PC-9 (cell line): ENCODE data around the gene SERPINF2. TPM values are rescaled to one million over a fixed set of nuclear protein-coding genes. Genes with fewer than 3 reads are reported as not detected.
"Not testable (repeated sequence)": the region's sequence is repeated elsewhere in the genome, so short reads cannot be mapped to it uniquely, and the experiment has no call there.

Source experiments
- BruUV-seq: library from RNA; stranded (reverse); fragments of 400-500 nt; replicated peaks from 2 replicates; lab custom pipeline; 2021; lab: Mats Ljungman, UMichigan
- CTCF ChIA-PET: fragments of 300-600 bp; sonication (Branson Sonifier 250); formaldehyde crosslinking; loops from one replicate; lab custom pipeline; 2022; ENCODE audit warnings: antibody characterized with exemption; lab: Charles Lee
- POLR2A ChIA-PET: fragments of 300-600 bp; sonication (Branson Sonifier 250); formaldehyde crosslinking; loops from one replicate; lab custom pipeline; 2022; ENCODE audit warnings: antibody characterized with exemption; ENCODE audit not compliant: unreplicated experiment; lab: Charles Lee
- DNase-seq, 2 experiments: peaks; one replicate each; pipeline versions ENCODE4 v3.0.0 to v3.0.0-alpha.2; 2015 to 2022; ENCODE audit warnings: mixed read lengths in 1 of 2
- H2AFZ ChIP-seq: fragments of 200-600 bp; sonication (generic); 2 replicates; pipeline ENCODE4 v1.8.1; 2017; ENCODE audit warnings: antibody characterized with exemption
- H3F3A ChIP-seq: fragments of 200-600 bp; sonication (generic); 2 replicates; pipeline ENCODE4 v1.8.1; 2017; ENCODE audit warnings: antibody characterized with exemption, mild to moderate bottlenecking, low read depth; ENCODE audit not compliant: insufficient read depth
- H3K27ac ChIP-seq: fragments of 200-600 bp; sonication (generic); 2 replicates; pipeline ENCODE4 v1.6.1; 2016; ENCODE audit warnings: mixed run types
- H3K27me3 ChIP-seq: fragments of 200-600 bp; sonication (generic); 2 replicates; pipeline ENCODE4 v1.6.1; 2016; ENCODE audit warnings: low read depth, mixed run types; ENCODE audit not compliant: insufficient read depth
- H3K36me3 ChIP-seq: fragments of 200-600 bp; sonication (generic); 2 replicates; pipeline ENCODE4 v1.6.1; 2016; ENCODE audit warnings: low read depth, mixed run types
- H3K4me1 ChIP-seq: fragments of 200-600 bp; sonication (generic); replicated peaks from 2 replicates; pipeline ENCODE4 v1.6.1; 2016; ENCODE audit warnings: mixed run types; ENCODE audit not compliant: insufficient read depth
- H3K4me2 ChIP-seq: fragments of 200-600 bp; sonication (generic); 2 replicates; pipeline ENCODE4 v1.6.1; 2017; ENCODE audit warnings: mixed run types
- H3K4me3 ChIP-seq: fragments of 200-600 bp; sonication (generic); 2 replicates; pipeline ENCODE4 v1.6.1; 2016; ENCODE audit warnings: mixed run types
- H3K79me2 ChIP-seq: fragments of 200-600 bp; sonication (generic); 2 replicates; pipeline ENCODE4 v1.6.1; 2017; ENCODE audit warnings: low read depth, mixed run types
- H3K9me2 ChIP-seq: fragments of 200-600 bp; sonication (generic); 2 replicates; pipeline ENCODE4 v1.8.1; 2017; ENCODE audit warnings: mild to moderate bottlenecking; ENCODE audit not compliant: insufficient read depth
- H3K9me3 ChIP-seq: fragments of 200-600 bp; sonication (generic); 2 replicates; pipeline ENCODE4 v1.8.1; 2016; ENCODE audit warnings: low read depth; ENCODE audit not compliant: insufficient read depth
- H4K20me1 ChIP-seq: fragments of 200-600 bp; sonication (generic); 2 replicates; pipeline ENCODE4 v1.8.1; 2017; ENCODE audit not compliant: insufficient read depth
- EZH2 ChIP-seq: fragments of 200-600 bp; sonication (generic); IDR thresholded peaks from 2 replicates; pipeline ENCODE4 v1.8.0; 2017; ENCODE audit warnings: antibody characterized with exemption, low read depth
- intact Hi-C: fragments of 100-400 bp; cut with micrococcal nuclease; formaldehyde crosslinking; loops from one replicate; pipeline ENCODE4 v1.10.0; 2022; ENCODE audit not compliant: unreplicated experiment
- total RNA-seq: library from RNA; stranded (reverse); gene quantifications from 2 replicates; pipeline ENCODE4 v1.2.3, GENCODE V29; 2021
- TF ChIP-seq, protein P1 (sequence below): fragments of 200-600 bp; sonication (generic); conservative IDR thresholded peaks from 2 replicates; pipeline ENCODE4 v1.6.1; 2017; ENCODE audit warnings: mixed run types, antibody characterized with exemption, mild to moderate bottlenecking, moderate library complexity

The SERPINF2 gene
- total RNA-seq, 1 experiment from 2014 or later = 9.5 TPM

DNA sequence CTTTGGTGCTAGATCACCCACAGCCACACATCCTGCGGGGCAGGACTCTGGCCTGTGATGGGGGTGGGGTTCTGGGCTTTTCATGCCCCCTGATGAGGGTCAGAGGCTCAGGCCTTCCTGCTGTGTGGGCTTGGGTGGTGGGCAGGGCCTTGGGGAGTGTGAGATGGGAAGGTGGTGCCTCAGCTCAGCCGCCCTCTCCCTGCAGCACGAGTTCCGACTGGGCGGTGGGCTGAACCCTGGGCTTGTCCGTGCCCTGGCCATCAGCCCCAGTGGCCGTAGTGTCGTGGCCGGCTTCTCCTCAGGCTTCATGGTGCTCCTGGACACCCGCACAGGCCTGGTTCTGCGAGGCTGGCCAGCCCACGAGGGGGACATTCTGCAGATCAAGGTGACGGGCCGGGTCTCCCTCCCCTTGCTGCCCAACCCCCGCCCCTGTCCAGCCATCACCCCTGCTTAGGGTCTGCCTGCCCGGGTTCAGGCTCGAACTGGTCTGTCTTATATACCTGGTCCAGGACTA lies 6.8 kb upstream of the SERPINF2 start:
- Histone ChIP-seq H3K9me2 (no peaks in the 10 kb centered on the region), H3K4me2 (no peak overlapping the region), H4K20me1 (no peaks in the 10 kb centered on the region; the same call in 1 of the 2 replicates), H3K36me3 (no peaks in the 10 kb centered on the region), H3K9me3 (no peaks in the 10 kb centered on the region), H3K79me2 (no peaks in the 10 kb centered on the region), H3K27ac (no peak overlapping the region), H3K4me1 (no peaks in the 10 kb centered on the region), H2AFZ (no peak overlapping the region), H3K27me3 (no peaks in the 10 kb centered on the region), H3F3A (no peaks in the 10 kb centered on the region), H3K4me3 (no peak overlapping the region)
- ChIA-PET POLR2A (interaction anchor here (0.7 kb wide), 1 partner anchor 145 kb away, joined by 4 read pairs; no protein-coding TSS in a partner anchor), CTCF (no interaction called here)
- TF ChIP-seq EZH2 = no peak
- TF ChIP-seq, protein P1, sequence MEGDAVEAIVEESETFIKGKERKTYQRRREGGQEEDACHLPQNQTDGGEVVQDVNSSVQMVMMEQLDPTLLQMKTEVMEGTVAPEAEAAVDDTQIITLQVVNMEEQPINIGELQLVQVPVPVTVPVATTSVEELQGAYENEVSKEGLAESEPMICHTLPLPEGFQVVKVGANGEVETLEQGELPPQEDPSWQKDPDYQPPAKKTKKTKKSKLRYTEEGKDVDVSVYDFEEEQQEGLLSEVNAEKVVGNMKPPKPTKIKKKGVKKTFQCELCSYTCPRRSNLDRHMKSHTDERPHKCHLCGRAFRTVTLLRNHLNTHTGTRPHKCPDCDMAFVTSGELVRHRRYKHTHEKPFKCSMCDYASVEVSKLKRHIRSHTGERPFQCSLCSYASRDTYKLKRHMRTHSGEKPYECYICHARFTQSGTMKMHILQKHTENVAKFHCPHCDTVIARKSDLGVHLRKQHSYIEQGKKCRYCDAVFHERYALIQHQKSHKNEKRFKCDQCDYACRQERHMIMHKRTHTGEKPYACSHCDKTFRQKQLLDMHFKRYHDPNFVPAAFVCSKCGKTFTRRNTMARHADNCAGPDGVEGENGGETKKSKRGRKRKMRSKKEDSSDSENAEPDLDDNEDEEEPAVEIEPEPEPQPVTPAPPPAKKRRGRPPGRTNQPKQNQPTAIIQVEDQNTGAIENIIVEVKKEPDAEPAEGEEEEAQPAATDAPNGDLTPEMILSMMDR = no peak
- DNase-seq = no peak
- BruUV-seq = no TSS peak
- intact Hi-C loops = no loop called here

DNA sequence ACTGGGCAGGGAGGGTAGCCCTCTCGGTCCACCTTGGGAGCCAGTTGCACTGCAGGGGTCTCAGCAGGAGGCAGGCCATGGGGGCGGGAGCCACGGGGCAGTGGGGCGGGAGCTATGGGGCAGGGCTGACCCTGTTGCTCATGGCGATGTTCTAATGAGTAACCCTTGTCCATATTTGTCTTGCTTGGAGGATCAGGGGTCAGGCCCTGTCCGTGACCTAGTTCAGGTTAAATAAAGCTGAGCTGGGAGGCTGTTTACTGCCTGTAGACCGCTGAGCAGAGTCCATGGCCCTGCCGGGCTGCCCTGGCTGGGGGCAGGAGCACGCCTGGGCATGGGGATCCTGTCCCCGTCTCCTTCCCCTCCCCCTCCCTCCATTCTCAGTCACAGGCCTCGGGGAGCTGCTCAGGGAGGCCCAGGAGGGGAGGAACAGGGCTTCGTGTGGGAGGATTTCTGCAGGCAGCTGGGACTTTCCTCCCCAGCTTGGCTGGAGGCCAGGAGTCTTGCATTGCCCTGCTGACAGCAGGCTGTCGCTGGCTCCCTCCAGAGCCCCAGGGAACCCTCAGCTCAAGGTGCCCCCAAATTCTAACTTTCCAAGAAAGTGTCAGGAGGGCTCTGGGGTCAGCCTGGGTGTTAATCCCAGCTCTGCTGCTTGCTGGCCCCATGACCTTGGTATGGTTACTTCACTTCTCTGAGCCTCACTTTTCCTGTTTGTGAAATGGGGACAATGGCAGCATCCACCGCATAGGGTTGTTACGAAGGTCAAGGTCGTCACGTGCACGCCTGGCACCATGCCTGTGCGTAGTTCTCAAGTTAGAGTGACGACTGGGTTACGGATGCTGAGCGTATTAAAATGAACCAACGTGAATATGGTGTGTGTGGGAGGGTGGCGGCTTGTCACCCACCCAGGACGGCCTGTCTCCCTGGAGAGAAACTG lies 6.1 kb upstream of the SERPINF2 start:
- Histone ChIP-seq H3F3A (no peaks in the 10 kb centered on the region), H3K4me2 (no peak overlapping the region), H3K27ac (no peak overlapping the region), H3K4me3 (no peak overlapping the region), H3K9me2 (no peaks in the 10 kb centered on the region), H3K4me1 (no peaks in the 10 kb centered on the region), H3K27me3 (no peaks in the 10 kb centered on the region), H3K36me3 (no peaks in the 10 kb centered on the region), H2AFZ (no peak overlapping the region), H4K20me1 (no peaks in the 10 kb centered on the region), H3K79me2 (no peaks in the 10 kb centered on the region), H3K9me3 (no peaks in the 10 kb centered on the region)
- no peak for DNase-seq
- intact Hi-C loops = no loop called here
- ChIA-PET CTCF (no interaction called here), POLR2A (interaction anchor here (0.5 kb wide), 1 partner anchor 33 kb away, joined by 4 read pairs; no protein-coding TSS in a partner anchor)
- TF ChIP-seq, protein P1 = no peak
- no TSS peak for BruUV-seq

DNA sequence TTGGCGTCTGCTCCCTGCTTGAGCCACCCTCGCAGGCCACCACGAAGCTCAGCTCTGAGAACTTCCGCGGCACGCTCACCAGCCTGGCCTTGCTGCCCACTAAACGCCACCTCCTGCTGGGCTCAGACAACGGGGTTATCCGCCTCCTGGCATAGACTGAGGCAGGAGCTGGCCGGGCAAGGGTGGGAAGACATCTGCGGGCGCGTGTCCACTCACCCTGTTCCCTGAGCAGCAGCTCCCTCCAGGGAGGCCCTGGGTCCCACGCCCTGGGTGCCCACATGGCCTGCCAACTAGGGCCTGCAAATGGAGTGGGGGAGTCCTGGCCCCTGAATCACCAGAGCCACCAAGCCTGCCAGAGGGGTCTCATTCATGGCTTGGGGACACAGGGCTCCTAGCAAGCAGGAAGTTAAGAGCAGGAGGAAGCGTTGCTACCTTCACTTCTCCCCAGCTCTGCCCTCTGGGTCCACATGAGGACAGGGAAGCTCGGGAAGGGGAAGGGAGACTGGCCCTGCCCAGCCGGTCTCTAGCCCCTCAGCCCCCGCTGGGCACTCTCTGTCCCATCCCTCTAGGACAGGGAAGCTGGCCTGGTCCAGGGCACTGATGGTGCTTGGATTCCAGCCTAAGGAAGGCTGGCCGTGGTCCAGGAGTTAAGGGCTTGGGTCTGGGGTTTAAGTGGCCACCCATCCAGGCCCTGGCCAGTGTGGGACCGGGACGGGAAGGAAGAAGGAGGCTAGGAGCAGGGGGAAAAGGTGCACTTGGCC lies 5.0 kb upstream of the SERPINF2 start:
- no peaks in the 10 kb centered on the region for H3K9me3 ChIP-seq
- H3K79me2 ChIP-seq = no peaks in the 10 kb centered on the region
- no peak overlapping the region for H3K4me2 ChIP-seq
- no peaks in the 10 kb centered on the region for H4K20me1 ChIP-seq
- no peaks in the 10 kb centered on the region for H3K9me2 ChIP-seq
- H2AFZ ChIP-seq = no peak overlapping the region
- no peak for DNase-seq
- CTCF ChIA-PET = no interaction called here
- TF ChIP-seq, protein P1 = no peak
- no peak for TF ChIP-seq EZH2
- POLR2A ChIA-PET = no interaction called here
- no peak overlapping the region for H3K27ac ChIP-seq
- no TSS peak for BruUV-seq
- H3K36me3 ChIP-seq = no peaks in the 10 kb centered on the region
- no peaks in the 10 kb centered on the region for H3K4me1 ChIP-seq
- intact Hi-C loops = no loop called here
- H3F3A ChIP-seq = no peaks in the 10 kb centered on the region
- no peaks in the 10 kb centered on the region; the same call in 1 of the 2 replicates for H3K27me3 ChIP-seq
- no peak overlapping the region for H3K4me3 ChIP-seq

DNA sequence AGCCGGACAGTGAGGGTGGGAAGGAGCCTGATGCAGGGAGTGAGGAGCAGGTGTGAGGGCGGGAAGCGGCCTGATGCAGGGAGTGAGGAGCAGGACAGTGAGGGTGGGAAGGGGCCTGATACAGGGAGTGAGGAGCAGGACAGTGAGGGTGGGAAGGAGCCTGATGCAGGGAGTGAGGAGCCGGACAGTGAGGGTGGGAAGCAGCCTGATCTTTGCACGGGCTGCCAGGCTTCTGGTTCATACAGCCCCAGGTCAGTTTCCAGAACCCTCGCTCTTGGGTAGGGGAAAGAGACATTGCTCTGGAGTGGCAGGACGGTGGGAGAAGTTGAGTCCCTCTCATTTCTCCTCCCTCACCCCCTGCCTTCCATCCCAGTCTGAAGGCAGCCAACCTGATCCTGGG lies 772 bp upstream of the SERPINF2 start:
- H3K9me3 ChIP-seq, BruUV-seq, DNase-seq, H3K4me3 ChIP-seq, H3K36me3 ChIP-seq, H3K27ac ChIP-seq, H4K20me1 ChIP-seq, H3K4me1 ChIP-seq, H3K9me2 ChIP-seq, H3K4me2 ChIP-seq, H3K79me2 ChIP-seq, intact Hi-C loops, H3F3A ChIP-seq, H3K27me3 ChIP-seq, CTCF ChIA-PET, H2AFZ ChIP-seq, POLR2A ChIA-PET: not testable (repeated sequence)
